ACC112 (cell line): Measurements from ENCODE around the gene DUXA.

Experiments used
- H2AFZ ChIP-seq: fragments of 200-600 bp; sonication (generic); one replicate; pipeline ENCODE4 v1.6.0; 2017; ENCODE audit warnings: antibody characterized with exemption, low read length; ENCODE audit not compliant: unreplicated experiment
- H3K27ac ChIP-seq: fragments of 200-600 bp; sonication (generic); 2 replicates; pipeline ENCODE4 v1.5.1; 2014; ENCODE audit warnings: low read depth, mild to moderate bottlenecking, antibody characterized with exemption, low read length, moderate library complexity
- H3K27me3 ChIP-seq: fragments of 200-600 bp; sonication (generic); 2 replicates; pipeline ENCODE4 v1.6.1; 2014; ENCODE audit warnings: mild to moderate bottlenecking, antibody characterized with exemption, low read length, moderate library complexity, mixed read lengths; ENCODE audit not compliant: insufficient read depth
- H3K36me3 ChIP-seq: fragments of 200-600 bp; sonication (generic); 2 replicates; pipeline ENCODE4 v1.6.1; 2016; ENCODE audit warnings: mild to moderate bottlenecking, antibody characterized with exemption, low read length, moderate library complexity, mixed read lengths; ENCODE audit not compliant: insufficient read depth
- H3K4me1 ChIP-seq: fragments of 200-600 bp; sonication (generic); one replicate; pipeline ENCODE4 v1.6.1; 2016; ENCODE audit warnings: low read length, mixed read lengths; ENCODE audit not compliant: insufficient read depth, unreplicated experiment, control insufficient read depth
- H3K4me3 ChIP-seq: fragments of 200-600 bp; sonication (generic); 2 replicates; pipeline ENCODE4 v1.5.1; 2014; ENCODE audit warnings: mild to moderate bottlenecking, low read depth, low read length
- H3K79me2 ChIP-seq: fragments of 200-600 bp; sonication (generic); one replicate; pipeline ENCODE4 v1.6.0; 2016; ENCODE audit warnings: low read length; ENCODE audit not compliant: control insufficient read depth, unreplicated experiment, insufficient read depth

The DUXA gene

GRCh38 chr19:57105976-57106721 lies 61.1 kb downstream of the DUXA start:
- Histone ChIP-seq H3K4me1 (no peaks in the 10 kb centered on the region), H3K79me2 (no peaks in the 10 kb centered on the region), H3K27ac (no peak overlapping the region), H3K4me3 (no peak overlapping the region), H3K27me3 (peaks cover 12% of the 10 kb centered on the region; the same call in 1 of the 2 replicates), H2AFZ (no peak overlapping the region), H3K36me3 (no peaks in the 10 kb centered on the region)
